ENCODE measurements around the gene ABCC1. TPM values are rescaled to one million over a fixed set of nuclear protein-coding genes. Genes with fewer than 3 reads are reported as not detected.

ABCC1 gene
- total RNA-seq, 1 experiment from 2014 or later, result 56.4 TPM

DNA sequence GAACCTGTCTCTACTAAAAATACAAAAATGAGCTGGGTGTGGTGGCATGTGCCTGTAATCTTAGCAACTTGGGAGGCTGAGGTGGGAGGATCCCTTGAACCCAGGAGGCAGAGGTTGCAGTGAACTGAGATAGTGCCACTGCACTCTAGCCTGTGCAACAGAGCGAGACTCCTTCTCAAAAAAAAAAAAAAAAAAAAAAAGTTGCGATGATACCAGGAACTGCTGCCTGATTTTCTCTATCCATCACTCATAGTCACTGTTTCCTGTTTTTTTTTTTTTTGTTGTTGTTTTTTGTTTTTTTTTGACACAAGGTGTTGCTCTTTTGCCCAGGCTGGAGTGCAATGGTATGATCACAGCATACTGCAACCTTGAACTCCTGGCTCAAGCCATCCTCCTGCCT lies 59.2 kb downstream of the ABCC1 start:
- Histone ChIP-seq H3T11ph (ENCODE audit: low read length) (no peak overlapping the region), H3K27me3 (ENCODE audit: insufficient read depth, low read length) (no peaks in the 10 kb centered on the region), H4K91ac (ENCODE audit: insufficient read length, low read depth, low read length) (no peak overlapping the region), H3K9me3 (ENCODE audit: control insufficient read depth, low read depth, low read length) (no peaks in the 10 kb centered on the region), H3K14ac (ENCODE audit: insufficient read depth, low read length) (no peak overlapping the region), H4K5ac (ENCODE audit: insufficient read length, low read depth, low read length) (no peak overlapping the region), H3K56ac (ENCODE audit: insufficient read length, low read depth, low read length) (no peak overlapping the region), H3K79me1 (ENCODE audit: insufficient read depth, low read depth, low read length, poor library complexity, severe bottlenecking) (peaks cover 7% of the 10 kb centered on the region), H3K4me1 (ENCODE audit: insufficient read depth, low read length) (no peaks in the 10 kb centered on the region), H3K18ac (ENCODE audit: insufficient read length, low read depth, low read length) (no peak overlapping the region), H3K4ac (ENCODE audit: low read depth, low read length) (no peak overlapping the region), H3K79me2 (ENCODE audit: insufficient read depth, low read length) (no peaks in the 10 kb centered on the region; the same call in 1 of the 2 replicates), H2BK15ac (ENCODE audit: low read depth, low read length) (no peak overlapping the region), H3K9ac (ENCODE audit: extremely low read depth, insufficient read length, low read length) (no peak overlapping the region), H3K4me2 (ENCODE audit: insufficient read depth, insufficient read length, low read length) (no peak overlapping the region), H4K8ac (replicated peaks; ENCODE audit: insufficient read length, low read depth, low read length) (no peak overlapping the region), H2BK12ac (ENCODE audit: insufficient read length, low read depth, low read length) (no peak overlapping the region), H3K23me2 (ENCODE audit: insufficient read length, low read depth, low read length, poor library complexity, severe bottlenecking) (no peaks in the 10 kb centered on the region), H2BK120ac (ENCODE audit: low read depth, low read length, poor library complexity, severe bottlenecking) (no peak overlapping the region), H2BK5ac (ENCODE audit: insufficient read length, low read length) (no peak overlapping the region), H2BK20ac (ENCODE audit: low read depth, low read length, poor library complexity, severe bottlenecking) (no peak overlapping the region), H2AK5ac (ENCODE audit: insufficient read length, low read length) (no peak overlapping the region), H4K20me1 (ENCODE audit: control insufficient read depth, insufficient read depth, insufficient read length) (no peaks in the 10 kb centered on the region), H3K23ac (ENCODE audit: insufficient read length, low read depth, low read length) (no peak overlapping the region), H2AFZ (ENCODE audit: low read length) (no peak overlapping the region), H3K27ac (ENCODE audit: insufficient read length, low read depth, low read length) (no peak overlapping the region)
- no peak for TF ChIP-seq CTCF (conservative IDR thresholded peaks at IDR 0.05)
- DNase-seq, result no peak
- Mint-ChIP-seq H3K27ac (no peak overlapping the region), H3K27me3 (ENCODE audit: low read depth) (no peaks in the 10 kb centered on the region; the same call in 1 of the 2 replicates), H3K4me3 (no peak overlapping the region), H3K9me3 (no peaks in the 10 kb centered on the region), H3K4me1 (no peaks in the 10 kb centered on the region), H3K36me3 (ENCODE audit: insufficient read depth in 1 of 3, low read depth in 3 of 3) (peaks cover 15 to 42% (median 35%) of the 10 kb centered on the region in 3 experiments; a peak in 6 of 7 replicates)
- no CpG with 5 or more reads among the region's 2 CpGs for WGBS (ENCODE audit: extremely low coverage, insufficient read length, low lambda C conversion rate)
